Measurements from ENCODE around the gene KAT5. TPM values are rescaled to one million over a fixed set of nuclear protein-coding genes. Genes with fewer than 3 reads are reported as not detected.

The KAT5 gene
- total RNA-seq, 4 donors from 2014 or later, result 68.1 to 118 (median 92.3) TPM

GRCh38 chr11:65695459-65696241 lies 16.4 kb upstream of the KAT5 start:
- Histone ChIP-seq H3K4me3 (no peak overlapping the region), H3K36me3 (no peaks in the 10 kb centered on the region), H3K9me3 (no peaks in the 10 kb centered on the region), H3K4me1 (peaks cover 0 to 8% (median 0%) of the 10 kb centered on the region in 4 donors), H3K27ac (no peak overlapping the region), H3K27me3 (no peaks in the 10 kb centered on the region)
- 42 to 48% methylated on average over 12 of the region's 12 CpGs for whole genome bisulfite sequencing, 2 donors
- no peak for TF ChIP-seq EP300 (IDR thresholded peaks at IDR 0.05)
- TF ChIP-seq, protein P1, sequence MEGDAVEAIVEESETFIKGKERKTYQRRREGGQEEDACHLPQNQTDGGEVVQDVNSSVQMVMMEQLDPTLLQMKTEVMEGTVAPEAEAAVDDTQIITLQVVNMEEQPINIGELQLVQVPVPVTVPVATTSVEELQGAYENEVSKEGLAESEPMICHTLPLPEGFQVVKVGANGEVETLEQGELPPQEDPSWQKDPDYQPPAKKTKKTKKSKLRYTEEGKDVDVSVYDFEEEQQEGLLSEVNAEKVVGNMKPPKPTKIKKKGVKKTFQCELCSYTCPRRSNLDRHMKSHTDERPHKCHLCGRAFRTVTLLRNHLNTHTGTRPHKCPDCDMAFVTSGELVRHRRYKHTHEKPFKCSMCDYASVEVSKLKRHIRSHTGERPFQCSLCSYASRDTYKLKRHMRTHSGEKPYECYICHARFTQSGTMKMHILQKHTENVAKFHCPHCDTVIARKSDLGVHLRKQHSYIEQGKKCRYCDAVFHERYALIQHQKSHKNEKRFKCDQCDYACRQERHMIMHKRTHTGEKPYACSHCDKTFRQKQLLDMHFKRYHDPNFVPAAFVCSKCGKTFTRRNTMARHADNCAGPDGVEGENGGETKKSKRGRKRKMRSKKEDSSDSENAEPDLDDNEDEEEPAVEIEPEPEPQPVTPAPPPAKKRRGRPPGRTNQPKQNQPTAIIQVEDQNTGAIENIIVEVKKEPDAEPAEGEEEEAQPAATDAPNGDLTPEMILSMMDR (IDR thresholded peaks at IDR 0.05), result no peak
- DNase-seq (ENCODE audit: low spot score in 2 of 2), result no peak

DNA sequence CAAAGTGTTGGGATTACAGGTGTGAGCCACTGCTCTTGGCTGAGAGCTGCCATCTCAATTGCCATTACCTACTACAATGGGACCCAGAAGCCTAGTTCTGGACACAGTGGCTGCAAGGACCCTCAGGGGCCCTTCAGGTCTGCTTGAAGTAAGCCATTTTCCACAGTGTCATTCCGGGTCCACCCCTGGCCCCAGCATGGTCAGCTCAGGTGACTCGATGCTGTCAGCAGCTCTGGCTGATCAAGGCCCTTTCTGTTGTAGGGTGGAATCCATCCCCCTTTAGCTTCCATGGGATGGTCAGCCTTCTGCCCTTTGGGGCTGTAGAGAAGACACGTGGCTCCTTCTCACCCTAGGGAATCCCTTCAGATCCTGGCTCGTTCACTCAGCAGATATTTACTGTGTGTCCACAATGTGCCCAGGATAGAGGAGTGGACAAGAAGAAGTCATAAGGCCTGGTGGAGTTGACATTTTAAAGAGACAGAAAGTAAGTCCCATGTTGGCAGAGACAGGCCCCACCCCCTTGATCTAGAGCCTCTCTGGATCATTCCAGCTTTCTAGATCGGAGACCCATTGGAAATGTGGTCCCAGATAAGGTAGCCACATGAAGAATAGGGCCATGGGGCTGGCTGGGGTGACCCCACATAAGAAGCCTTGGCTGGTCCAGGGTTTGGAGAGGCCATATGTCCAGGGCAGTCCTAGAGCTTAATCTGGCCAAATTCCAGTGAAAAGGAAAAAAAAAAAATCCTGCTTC lies 15.1 kb upstream of the KAT5 start:
- Histone ChIP-seq H3K4me3 (no peak overlapping the region), H3K36me3 (no peaks in the 10 kb centered on the region), H3K4me1 (peaks cover 0 to 8% (median 0%) of the 10 kb centered on the region in 4 donors), H3K27me3 (no peaks in the 10 kb centered on the region), H3K27ac (no peak overlapping the region), H3K9me3 (no peaks in the 10 kb centered on the region)
- WGBS, 2 donors, result 88 to 94% methylated on average over 2 to 5 of the region's 5 CpGs
- DNase-seq (ENCODE audit: low spot score in 2 of 2), result no peak
- TF ChIP-seq, protein P1 (IDR thresholded peaks at IDR 0.05), result no peak
- TF ChIP-seq EP300 (IDR thresholded peaks at IDR 0.05), result no peak
- TF ChIP-seq POLR2A (IDR thresholded peaks at IDR 0.05), result no peak

DNA sequence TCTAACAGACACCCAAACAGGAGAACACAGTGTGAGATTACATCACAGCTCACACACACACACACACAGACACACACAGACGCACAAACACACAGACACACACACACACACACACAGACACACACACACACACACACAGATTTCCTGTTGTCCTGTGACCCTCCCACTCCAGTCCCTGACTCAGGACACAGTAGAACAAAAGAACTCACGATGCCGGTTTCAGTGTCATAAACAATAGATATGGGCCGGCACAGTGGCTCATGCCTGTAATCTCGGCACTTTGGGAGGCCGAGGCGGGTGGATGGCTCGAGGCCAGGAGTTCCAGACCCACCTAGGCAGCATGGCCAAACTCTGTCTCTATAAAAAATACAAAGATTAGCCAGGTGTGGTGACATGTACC lies 13.8 kb upstream of the KAT5 start:
- 41 to 54% methylated on average over 8 of the region's 8 CpGs for WGBS, 2 donors
- peaks cover 0 to 4% of the 10 kb centered on the region in 2 donors for H3K27me3 ChIP-seq
- H3K4me1 ChIP-seq, result peaks cover 0 to 8% (median 0%) of the 10 kb centered on the region in 4 donors
- H3K4me3 ChIP-seq, result no peak overlapping the region
- no peak for DNase-seq (ENCODE audit: low spot score in 2 of 2)
- TF ChIP-seq POLR2A (IDR thresholded peaks at IDR 0.05) (no peak), EP300 (IDR thresholded peaks at IDR 0.05) (no peak)
- TF ChIP-seq, protein P1 (IDR thresholded peaks at IDR 0.05), result no peak
- no peaks in the 10 kb centered on the region for H3K9me3 ChIP-seq
- H3K36me3 ChIP-seq, result no peaks in the 10 kb centered on the region
- H3K27ac ChIP-seq, result no peak overlapping the region

- 72 to 76% methylated on average over 7 of the region's 7 CpGs for WGBS, 2 donors
- no peaks in the 10 kb centered on the region for H3K9me3 ChIP-seq
- no peak for DNase-seq (ENCODE audit: low spot score in 2 of 2)
- H3K27ac ChIP-seq, result no peak overlapping the region
- H3K36me3 ChIP-seq, result no peaks in the 10 kb centered on the region
- peaks cover 0 to 8% (median 0%) of the 10 kb centered on the region in 4 donors for H3K4me1 ChIP-seq
- H3K27me3 ChIP-seq, result peaks cover 0 to 4% of the 10 kb centered on the region in 2 donors
- no peak overlapping the region for H3K4me3 ChIP-seq
- TF ChIP-seq POLR2A (IDR thresholded peaks at IDR 0.05) (no peak), EP300 (IDR thresholded peaks at IDR 0.05) (no peak)
- TF ChIP-seq, protein P1 (IDR thresholded peaks at IDR 0.05), result no peak
Measured at GRCh38 chr11:65699306-65699705, 12.7 kb upstream of the KAT5 start.

DNA sequence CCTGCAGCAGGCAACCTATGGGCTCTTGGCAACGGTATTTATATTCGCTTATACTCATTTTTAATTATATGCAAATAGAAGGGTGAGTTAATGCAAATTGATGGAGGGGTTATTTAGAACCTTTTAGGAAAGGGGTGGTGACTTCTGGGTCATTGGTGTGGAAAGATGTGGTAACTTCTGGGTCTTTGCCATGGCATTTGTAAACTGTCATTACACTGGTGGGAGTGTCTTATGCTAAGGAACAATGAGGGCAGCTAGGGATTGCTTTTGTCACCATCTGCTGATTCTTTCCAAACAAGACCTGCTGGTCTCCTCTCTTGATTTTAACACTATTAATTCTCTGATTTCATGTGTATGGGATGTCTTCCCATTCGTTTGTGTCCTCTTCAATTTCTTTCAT lies 11.7 kb upstream of the KAT5 start:
- Histone ChIP-seq H3K27me3 (peaks cover 0 to 4% of the 10 kb centered on the region in 2 donors), H3K27ac (no peak overlapping the region), H3K9me3 (no peaks in the 10 kb centered on the region), H3K4me1 (peaks cover 0 to 6% (median 0%) of the 10 kb centered on the region in 4 donors), H3K36me3 (no peaks in the 10 kb centered on the region), H3K4me3 (no peak overlapping the region)
- WGBS, 2 donors, result 83% methylated on average over 3 of the region's 3 CpGs
- no peak for DNase-seq (ENCODE audit: low spot score in 2 of 2)
- no peak for TF ChIP-seq POLR2A (IDR thresholded peaks at IDR 0.05)
- TF ChIP-seq, protein P1 (IDR thresholded peaks at IDR 0.05), result no peak
- TF ChIP-seq EP300 (IDR thresholded peaks at IDR 0.05), result no peak

Measured in tibial nerve (tissue), 4 donors.